Stimulated activated naive CD8-positive, alpha-beta T cell treated with anti-CD3 and anti-CD28 coated beads, Interleukin-15, Interleukin-2, amounts not matched to agents 100 U/mL and 50 U/mL, for 24 hours (primary cell): ENCODE measurements around the gene MCF2L.

Source experiments
- ATAC-seq: fragments of 150-1000 bp; cut with Tn5 transposase; one replicate; pipeline ENCODE4 v1.10.0; 2021
- DNase-seq: peaks from one replicate; pipeline ENCODE4 v3.0.0; 2021

MCF2L gene

DNA sequence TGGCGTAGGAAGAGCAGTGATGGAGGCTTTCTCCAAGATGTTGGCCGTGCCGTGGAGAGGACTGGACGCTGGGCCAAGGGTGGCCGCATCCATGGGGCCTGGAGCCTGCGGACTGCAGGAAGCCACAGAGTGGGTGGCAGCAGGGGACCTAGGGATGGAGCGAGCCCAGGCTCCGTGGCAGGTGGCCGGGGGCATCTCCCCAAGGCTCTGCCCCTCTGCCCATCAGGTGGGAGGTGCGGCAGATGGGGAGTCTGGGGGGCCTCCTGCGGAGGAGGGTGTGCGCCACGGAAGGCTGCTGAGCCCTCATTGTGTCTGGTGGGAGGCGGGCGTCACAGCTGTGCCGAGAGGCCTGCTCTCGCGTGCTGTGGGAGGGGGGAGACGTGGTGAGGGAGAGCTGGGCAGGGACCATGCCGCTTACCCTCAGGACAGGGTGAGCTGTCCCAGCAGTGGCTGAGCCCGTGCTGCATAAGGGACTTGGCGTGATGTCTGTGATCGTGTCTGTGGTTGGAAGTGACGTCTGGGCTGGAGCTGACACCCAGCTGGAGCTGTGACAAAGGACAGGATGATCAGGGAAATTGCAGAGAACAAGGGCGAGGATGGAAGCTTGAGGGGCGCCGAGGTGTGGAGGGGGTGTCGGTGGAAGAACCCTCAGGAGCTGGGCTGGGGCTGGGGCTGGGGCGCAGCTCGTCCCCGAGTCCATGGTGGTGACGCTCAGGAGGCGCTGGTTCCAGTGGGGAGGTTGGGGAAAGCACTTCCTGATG lies 13.4 kb downstream of the MCF2L start:
- DNase-seq (no peak), ATAC-seq (no peak)

DNA sequence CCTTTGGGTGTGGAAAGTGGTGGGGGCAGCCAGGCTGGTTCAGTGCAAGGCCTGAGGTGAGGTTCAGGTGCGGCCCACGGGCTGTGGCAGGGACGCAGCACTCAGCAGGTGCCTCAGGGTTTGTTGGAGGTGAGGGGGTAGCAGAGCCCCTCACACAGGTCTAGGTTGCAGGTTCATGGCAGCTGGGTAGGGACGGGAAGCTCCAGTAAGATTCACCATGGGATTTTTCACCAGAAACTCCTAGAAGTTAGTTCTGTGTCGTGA lies 14.0 kb downstream of the MCF2L start:
- DNase-seq (no peak), ATAC-seq (no peak)

DNA sequence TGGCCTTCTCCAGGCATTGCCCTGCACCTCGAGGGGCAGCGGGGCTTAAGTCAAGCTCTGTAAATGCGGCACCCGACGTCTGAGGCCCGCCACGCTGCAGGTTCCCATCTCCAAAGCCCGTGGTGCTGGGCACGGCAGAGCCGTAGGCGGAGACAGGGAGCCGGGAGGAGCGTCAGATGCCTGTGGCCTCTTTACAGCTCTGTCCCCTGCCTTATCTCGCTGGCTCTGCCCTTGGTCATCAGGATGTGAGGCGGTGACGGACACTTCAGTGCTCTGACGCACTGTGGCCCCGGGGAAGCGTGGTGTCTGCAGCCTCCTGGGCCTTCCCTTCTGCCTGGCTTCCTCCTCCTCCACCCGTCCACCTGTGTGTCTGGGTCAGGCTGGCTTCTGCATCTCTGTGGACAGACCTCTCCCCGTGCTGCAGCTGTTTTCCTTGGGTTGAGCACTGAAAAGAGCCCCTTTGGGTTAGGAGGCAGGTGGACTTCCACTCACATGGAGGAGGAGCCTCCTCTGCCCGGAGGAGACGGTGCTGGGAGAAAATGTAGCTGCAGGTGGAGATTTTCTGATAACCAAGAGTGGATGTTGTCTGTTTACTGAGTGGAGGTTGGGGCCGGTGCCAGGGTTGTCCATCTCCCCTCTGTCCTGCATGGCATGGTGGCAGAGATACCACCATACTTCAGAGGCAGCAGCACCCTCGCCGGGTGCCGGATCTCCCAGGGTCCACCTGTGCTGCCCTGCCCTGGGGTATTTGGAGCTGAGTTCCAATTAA lies 14.6 kb downstream of the MCF2L start:
- ATAC-seq (no peak), DNase-seq (no peak)

DNA sequence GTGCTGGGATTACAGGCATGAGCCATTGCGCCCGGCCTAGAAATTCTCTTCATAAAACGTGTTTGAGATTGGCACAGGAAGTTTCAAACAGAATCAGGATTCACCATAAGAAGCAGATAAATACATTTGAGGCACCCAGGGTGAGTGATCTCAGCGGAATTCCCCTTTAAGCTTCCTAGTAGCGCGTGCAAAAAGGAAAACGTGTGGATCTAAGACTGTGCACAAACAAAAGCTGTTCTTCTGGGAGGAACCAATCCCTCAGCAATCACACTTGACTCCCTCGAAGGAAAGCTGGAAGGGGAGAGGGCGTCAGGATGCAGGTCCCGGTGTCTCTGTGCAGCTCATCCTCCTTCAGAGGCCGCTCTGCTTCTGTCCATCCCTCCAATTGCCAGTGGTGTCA lies 15.5 kb downstream of the MCF2L start:
- no peak for DNase-seq

DNA sequence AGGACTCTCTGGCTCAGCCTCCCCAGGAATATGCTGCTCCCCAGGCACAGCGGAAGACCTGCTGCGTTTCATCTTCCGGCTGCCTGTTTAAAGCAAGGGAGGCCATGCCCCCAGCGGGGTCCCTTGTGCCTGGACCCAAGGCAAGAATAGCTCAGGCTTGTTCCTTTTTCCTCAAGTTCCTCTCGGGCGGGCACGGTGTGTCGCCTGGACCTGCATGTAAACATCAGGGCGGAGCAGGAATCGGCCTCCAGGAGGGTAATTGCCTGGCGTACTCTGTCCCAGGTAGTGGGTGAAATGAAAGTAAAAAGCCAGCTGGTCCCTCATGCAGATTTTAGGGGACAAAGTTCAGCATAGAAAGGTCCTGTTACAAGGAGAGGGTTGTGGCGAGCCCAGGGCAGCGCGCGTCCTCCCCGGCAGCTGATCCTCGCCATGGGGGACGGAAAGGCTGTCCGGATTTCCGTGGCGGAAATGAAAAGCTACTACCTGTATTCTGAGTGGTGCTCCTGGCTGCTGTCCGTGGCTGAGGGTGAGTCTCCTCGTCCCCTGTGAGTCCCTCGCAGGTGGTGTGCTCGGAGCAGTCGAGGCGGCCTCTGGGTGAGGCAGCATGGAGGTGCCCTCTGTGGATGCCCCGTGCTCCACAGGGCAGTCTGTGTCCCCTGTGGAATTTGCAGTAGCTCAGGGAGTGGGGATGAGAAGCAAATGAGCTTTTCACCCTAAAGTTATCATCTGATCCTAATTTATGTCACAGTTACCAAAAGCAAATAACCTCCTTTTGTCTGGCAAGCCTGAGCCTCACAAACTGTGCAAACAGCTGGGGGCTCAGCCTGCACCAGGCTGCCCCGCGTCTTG lies 16.2 kb downstream of the MCF2L start:
- DNase-seq = no peak
- no peak for ATAC-seq

More for the DNA sequence above, 15.5 kb downstream of the MCF2L start:
- ATAC-seq = no peak

DNA sequence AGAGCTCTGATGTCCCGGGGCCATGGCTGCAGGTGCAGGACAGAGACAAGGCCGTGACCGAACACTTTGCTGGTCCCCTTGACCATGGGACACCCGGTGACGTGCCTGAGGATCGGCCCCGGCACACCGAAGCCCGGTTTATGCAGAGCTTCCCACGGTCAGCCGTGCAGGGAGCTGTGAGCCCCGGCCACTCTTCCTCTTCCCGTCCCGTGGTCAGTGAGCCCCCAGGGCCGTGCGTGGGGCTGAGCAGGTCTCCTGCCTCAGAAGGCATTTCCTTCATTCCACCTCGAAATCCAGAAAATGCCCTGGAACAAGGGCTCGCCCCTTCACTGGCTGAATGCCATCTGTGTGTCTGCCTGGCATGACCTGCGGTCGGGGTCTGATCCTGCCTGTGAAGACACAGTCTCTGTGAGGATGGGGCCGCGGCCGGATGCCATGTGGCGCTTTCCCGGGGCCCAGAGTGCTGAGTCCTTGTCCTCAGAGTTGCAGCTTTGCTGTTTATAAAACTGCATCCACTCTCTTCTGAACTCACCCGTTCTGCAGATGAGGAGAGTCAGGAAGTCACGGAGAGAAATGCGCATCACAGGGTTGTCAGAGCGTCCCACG lies 16.9 kb downstream of the MCF2L start:
- ATAC-seq = no peak
- DNase-seq = no peak

DNA sequence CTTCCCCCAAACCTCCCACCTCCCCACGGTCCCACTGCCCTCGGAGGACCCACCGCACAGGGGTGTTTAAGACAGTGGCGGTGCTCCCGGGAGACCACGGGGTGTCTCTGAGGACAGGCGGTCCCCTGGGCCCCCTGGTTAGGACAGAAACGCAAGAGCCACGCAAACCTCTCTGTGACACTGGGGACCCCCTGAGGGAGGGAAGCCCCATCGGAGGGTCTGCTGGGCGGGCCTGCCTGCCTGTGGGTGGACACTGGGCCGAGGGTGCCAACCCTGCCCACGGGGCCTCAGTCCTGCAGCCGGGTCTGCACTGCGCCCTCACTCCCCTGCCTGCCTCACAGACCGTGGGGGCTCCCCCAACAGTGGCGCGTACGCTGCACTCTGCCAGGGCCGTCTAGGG lies 17.5 kb downstream of the MCF2L start:
- ATAC-seq = no peak

DNA sequence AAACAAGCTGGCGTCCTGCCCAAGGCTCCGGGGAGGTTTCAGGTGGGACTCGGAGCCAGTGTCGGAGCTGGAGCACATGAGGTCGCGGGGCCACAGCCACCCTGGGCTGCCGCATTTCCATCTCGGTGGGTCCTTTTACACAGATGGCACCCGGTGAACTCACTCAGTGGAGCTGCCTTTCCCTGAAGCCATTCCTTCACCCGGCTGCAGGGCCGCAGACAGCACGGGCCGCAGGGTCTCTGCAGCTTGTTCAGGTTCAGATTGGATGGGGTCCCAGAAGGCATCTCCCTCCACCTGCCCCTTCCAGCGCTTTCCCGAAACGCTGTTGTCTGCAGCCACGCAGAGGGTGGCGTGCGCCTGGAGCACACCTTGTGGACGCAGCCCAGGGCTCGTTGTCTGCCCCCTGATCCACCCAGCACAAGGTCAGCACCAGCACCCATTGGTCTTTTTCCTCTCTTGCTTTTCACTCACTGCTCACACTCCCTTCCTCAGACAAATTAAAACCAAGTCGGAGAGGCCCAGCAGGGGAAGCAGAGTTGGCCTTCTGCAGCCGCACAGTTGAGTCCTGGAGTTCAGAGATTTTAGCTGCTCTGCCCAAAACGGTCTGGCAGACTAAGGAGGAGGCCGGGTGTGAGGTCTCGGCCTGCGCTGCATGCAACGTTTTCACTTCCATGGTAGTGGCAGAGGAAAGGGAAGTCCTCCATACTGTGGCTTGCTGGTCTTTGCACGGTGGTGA lies 18.1 kb downstream of the MCF2L start:
- no peak for ATAC-seq

More for the DNA sequence above, 17.5 kb downstream of the MCF2L start:
- DNase-seq = no peak

DNA sequence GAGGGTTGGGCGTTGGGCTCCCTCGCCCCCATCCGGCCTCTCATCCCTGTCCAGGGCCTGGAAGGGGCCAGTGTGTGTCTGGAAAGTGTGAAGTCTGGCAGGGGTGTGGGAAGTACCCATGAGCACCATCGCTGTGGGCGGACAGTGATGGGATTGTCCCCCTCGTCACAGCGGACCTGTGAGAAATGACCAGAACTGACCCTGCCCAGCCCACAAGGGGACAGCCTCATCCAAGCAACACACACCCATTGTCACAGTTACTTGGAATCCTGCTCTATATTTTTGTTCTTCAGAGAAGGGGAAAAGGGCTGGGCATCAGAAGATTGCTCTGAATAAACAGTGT lies 18.6 kb downstream of the MCF2L start:
- DNase-seq (no peak), ATAC-seq (no peak)

More for the DNA sequence above, 18.1 kb downstream of the MCF2L start:
- DNase-seq = no peak

DNA sequence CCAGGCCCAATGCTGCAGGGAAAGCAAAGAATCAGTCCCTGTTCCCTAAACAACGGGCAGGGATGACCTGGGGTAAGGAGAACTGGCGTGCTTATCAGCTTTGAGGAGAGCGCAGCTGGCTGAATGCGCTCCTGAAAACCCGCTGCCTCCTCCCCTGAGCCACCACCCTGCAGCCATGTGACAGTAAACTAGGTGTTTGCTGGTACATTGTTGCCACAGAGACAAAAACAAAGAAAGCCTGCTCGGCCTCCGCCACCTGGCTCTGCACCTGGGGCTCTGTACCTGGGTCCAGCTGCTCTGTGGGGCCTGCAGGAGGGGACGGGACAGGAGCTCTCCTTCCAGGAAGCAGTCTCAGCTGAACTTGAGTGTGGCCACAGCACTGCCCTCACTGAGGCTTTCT lies 21.8 kb downstream of the MCF2L start:
- DNase-seq = no peak
- no peak for ATAC-seq

DNA sequence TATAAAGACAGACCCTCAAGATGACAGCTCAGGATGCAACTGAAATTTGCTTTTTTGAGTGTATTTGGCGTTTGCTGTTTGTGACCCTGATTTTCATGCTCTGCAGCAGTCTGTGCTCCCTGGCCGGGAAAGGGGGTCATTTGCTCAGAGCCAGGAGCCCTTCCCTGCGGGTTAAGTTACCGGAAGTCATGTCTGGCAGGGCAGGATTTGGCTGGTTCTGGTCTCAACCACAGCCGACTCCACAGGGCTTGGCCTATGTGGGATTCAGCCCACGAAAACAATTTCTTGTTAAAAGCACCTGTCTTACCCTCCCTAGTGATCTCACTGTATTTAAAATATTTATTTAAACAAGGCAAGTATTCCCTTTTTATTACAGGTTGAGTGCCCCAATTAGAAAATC lies 22.6 kb downstream of the MCF2L start:
- ATAC-seq (no peak), DNase-seq (no peak)

DNA sequence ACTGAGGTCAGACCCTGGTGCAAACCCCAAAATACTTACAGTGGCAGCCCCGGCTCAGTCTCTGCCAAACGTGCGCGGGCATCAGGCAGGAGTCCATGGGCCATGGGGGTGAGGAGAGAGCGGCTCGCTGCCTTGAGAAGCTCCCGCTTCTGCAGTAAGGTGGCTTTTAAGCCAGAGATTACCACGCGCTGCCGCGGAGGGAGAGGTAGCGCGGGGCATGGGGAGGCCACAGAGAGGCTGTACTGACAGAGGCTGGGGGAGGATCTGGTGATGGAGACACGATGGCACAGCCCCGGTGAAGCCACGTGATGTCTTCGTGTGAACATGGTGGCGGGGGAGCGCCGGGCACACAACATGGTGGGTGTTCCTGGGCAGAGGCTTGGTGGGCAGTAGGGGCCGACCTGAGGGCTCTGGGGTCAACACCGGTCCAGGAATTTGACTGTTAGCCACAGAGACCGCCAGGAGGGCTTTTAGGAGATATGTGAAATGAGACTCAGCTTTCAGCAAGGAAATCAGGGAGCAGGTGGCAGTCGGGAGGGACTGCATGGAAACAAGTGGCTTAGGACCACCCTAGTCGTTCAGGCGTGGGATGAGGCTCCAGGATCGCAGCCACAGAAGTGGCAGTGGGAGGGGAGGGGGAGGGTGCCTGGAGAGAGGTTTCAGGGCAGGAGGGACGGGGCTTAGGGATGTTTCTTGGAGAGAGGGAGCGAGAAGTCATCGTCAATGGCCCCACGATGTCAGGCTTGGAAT lies 24.1 kb downstream of the MCF2L start:
- ATAC-seq (no peak), DNase-seq (no peak)

DNA sequence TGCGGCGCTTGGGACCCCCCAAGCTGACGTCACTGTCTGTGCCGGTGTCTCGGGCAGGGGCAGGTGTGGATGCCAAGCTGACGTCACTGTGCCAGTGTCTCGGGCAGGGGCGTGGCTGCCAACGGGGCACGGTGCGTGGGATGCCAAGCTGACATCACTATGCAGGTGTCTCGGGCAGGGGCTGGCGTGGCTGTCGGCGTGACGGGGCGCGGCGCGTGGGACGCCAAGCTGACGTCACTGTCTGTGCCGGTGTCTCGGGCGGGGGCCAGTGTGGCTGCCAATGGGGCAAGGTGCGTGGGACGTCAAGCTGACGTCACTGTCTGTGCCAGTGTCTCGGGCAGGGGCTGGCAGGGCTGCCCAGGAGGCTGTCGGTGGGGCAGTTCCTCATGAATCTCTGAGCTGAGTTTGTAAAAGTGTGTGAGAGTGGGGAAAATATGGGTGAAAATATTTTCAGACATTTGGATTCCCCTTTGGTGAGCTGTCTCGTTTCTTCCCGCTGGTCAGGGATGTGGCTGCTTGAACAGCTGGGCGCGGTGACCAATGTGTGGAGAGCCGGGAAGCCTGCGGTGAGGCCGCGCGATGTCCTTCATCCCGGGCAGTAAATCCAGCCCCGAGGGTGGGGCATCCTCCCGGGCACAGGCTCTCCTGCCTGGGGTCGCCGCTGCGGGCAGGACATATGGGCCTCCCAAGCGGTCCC lies 25.2 kb downstream of the MCF2L start:
- no peak for DNase-seq
- ATAC-seq = no peak

DNA sequence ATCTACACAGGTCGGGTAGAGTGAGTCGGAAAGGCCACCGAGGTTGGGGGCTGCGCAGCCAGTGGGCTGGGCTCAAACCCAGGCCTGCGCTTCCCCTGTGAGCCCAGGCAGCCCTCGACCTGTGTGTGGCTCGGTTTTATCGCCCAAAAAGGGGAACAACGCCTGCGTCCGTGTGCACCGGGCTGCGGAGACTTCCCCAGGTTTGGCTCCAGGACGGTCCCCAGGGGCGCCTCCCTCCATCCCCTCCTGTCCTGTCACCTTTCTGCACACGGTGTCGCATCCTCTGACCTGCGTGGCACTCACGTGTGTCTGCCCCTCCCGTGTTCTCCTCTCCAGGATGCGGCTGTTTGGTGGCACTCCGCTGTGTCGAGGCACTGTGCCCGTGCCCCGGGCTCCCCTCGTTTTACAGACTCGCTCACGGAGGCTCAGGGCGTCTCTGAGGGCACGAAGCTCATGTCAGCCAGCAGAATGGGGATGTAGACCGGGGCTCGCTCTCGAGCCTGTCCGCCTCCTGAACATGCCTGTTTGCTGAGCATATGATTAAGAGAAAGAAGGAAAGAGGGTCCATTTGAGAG lies 25.9 kb downstream of the MCF2L start:
- DNase-seq = no peak
- ATAC-seq = no peak

DNA sequence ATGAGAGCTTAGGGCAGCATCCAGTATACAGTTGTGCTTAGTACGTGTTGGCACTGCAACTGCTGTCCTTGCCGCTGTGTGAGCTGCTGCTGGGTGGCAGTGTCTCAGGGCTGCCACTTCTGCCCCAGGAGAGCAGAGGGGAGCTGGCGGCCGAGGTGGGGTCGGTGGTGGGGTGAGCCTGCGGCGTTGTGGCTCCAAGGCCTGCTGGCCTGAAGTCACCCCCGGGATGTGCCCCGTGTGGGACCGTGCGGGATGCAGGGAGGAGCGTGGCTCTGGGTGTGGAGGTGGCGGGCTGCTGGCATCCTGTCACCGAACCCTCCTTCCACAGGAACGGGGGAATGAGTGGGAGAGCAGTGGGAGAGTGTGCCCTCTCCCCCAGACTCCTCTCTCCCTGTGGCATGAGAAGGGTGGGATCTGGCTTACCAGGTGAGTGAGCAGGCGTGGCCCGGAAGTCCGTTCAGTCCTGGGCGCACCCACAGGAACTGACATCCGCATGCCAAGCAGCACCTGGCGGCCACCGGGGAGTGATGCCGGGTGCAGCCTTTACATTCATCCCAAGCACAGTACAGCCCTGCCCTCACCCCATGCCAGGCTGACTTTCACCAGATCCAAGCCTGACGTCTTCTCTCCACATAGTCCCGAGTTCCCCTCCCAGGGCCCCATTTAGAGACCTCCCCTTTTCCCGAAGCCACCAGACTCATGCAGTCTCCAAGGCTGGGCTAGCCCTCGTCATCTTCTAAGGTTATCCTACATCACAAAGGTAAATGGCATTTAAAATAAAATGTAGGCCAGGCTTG lies 26.6 kb downstream of the MCF2L start:
- ATAC-seq = no peak

DNA sequence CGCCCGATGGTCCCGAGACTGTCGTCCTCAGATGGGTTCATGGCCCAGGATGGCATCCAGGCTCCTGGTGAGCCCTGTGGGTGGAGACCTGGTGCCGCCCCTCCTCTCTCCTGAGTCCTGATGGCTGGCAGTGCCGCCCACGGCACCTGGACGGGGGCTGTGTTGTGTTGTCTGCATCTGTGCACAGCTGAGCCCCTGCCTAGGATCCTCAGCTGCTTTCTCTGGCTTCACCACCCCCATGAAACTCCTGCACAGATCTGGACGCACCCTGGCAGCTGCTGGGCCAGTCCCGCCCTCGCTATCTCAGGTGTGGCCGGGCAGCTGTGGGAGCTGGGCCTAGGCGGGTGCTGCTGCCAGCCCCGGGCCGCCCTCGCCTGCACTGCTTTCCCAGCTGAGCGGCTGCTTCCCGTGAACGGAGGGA lies 27.7 kb downstream of the MCF2L start:
- DNase-seq (no peak), ATAC-seq (no peak)

More for the DNA sequence above, 26.6 kb downstream of the MCF2L start:
- no peak for DNase-seq

DNA sequence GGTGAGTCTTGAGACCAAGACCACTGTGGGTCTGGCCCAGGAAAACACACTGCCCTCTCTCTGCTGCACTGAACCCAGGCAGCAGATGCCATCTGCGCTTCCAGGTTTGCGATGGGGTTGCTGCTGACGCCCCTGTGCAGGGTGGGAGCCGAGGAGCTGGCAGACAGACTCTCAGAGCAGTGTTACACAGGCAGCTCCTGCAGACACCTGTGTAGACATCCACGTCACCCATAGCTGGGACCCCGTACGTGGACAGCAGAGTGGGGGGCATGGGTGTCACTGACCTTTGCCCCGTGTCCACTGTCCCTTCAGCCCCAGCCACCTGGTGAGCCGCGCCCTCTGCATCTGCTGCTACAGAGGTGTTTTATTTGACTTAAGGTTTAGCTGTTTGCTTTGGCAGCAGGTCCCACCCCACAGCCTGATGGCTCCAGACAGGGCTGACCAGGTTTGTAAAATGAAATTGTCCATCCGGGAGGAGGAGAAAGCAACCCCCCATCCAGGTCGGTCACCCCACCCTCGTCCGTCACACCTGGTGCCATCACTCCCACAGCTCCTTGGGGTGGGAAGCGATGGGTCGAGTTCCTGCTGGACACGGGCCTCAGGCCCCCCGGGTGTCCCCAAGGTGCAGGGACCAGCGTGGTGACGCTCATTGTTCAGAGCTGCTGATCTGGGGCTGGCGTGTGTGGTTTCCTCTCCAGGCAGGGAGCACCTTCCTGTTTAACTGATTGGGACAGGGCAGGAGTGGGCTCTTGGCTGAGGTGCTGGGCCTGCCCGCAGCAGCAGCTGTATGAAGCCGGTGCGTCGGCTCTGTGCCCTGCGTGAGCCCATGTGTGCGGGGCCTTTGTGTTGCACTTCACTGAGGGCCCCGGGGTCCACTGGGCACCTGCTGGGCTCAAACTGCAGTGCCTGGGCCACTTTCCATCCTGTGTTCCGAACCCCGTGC lies 28.4 kb downstream of the MCF2L start:
- no peak for ATAC-seq
- no peak for DNase-seq
